C1 segment of cervical spinal cord (tissue), 14 donors: ENCODE results near the gene CHRNB1.
"Not testable (repeated sequence)": the region's sequence is repeated elsewhere in the genome, so short reads cannot be mapped to it uniquely, and the experiment has no call there.

Experiments
- DNase-seq, 14 donors: peaks; one replicate each; lab custom pipeline; 2025; lab: John Stamatoyannopoulos, UW

Gene CHRNB1

GRCh38 chr17:7466639-7467341 is 21.9 kb downstream of the CHRNB1 start:
- peak in 4 of 14 donors; percentile 9 to 53 (median 25) for DNase-seq

- no peak for DNase-seq
Observed at GRCh38 chr17:7467498-7467897, 22.6 kb downstream of the CHRNB1 start.

- DNase-seq, result no peak
Observed at GRCh38 chr17:7468290-7468689, 23.4 kb downstream of the CHRNB1 start.

GRCh38 chr17:7468804-7469389 is 24.0 kb downstream of the CHRNB1 start:
- no peak for DNase-seq

GRCh38 chr17:7469843-7470242 is 25.0 kb downstream of the CHRNB1 start:
- not testable (repeated sequence) for DNase-seq

- DNase-seq, result not testable (repeated sequence)
Observed at GRCh38 chr17:7470457-7470973, 25.7 kb downstream of the CHRNB1 start.

- no peak for DNase-seq
Observed at GRCh38 chr17:7471729-7472128, 26.9 kb downstream of the CHRNB1 start.

GRCh38 chr17:7474767-7475166 is 29.9 kb downstream of the CHRNB1 start:
- DNase-seq, result not testable (repeated sequence)

GRCh38 chr17:7475764-7476422 is 31.0 kb downstream of the CHRNB1 start:
- DNase-seq, result no peak

- no peak for DNase-seq
Observed at GRCh38 chr17:7476494-7476893, 31.6 kb downstream of the CHRNB1 start.

GRCh38 chr17:7476951-7477350 is 32.1 kb downstream of the CHRNB1 start:
- DNase-seq, result no peak

GRCh38 chr17:7477392-7478275 is 32.8 kb downstream of the CHRNB1 start:
- DNase-seq, result peak in 7 of 14 donors; percentile 35 to 71 (median 55)

GRCh38 chr17:7478276-7479212 is 33.7 kb downstream of the CHRNB1 start:
- DNase-seq, result peak in 12 of 14 donors; percentile 24 to 78 (median 65)

- DNase-seq, result peak in 12 of 14 donors; percentile 23 to 78 (median 60)
Observed at GRCh38 chr17:7479213-7480088, 34.6 kb downstream of the CHRNB1 start, which contains the start of gene ZBTB4. ZBTB4 (minus strand) TSS chr17:7479631; CDS start chr17:7466801, 12,830 bp downstream.

GRCh38 chr17:7480089-7480384 is 35.2 kb downstream of the CHRNB1 start:
- no peak for DNase-seq

- DNase-seq, result not testable (repeated sequence)
Observed at GRCh38 chr17:7481275-7481674, 36.4 kb downstream of the CHRNB1 start, which contains the start of gene SLC35G6. SLC35G6 (plus strand) TSS chr17:7481446; CDS start chr17:7481517, 71 bp downstream.

- not testable (repeated sequence) for DNase-seq
Observed at GRCh38 chr17:7481842-7482741, 37.2 kb downstream of the CHRNB1 start.

GRCh38 chr17:7482742-7483088 is 37.9 kb downstream of the CHRNB1 start:
- DNase-seq, result not testable (repeated sequence)
